ENCODE measurements around the gene GPER1.
"Not testable (repeated sequence)": the region's sequence is repeated elsewhere in the genome, so short reads cannot be mapped to it uniquely, and the experiment has no call there.

The GPER1 gene

DNA sequence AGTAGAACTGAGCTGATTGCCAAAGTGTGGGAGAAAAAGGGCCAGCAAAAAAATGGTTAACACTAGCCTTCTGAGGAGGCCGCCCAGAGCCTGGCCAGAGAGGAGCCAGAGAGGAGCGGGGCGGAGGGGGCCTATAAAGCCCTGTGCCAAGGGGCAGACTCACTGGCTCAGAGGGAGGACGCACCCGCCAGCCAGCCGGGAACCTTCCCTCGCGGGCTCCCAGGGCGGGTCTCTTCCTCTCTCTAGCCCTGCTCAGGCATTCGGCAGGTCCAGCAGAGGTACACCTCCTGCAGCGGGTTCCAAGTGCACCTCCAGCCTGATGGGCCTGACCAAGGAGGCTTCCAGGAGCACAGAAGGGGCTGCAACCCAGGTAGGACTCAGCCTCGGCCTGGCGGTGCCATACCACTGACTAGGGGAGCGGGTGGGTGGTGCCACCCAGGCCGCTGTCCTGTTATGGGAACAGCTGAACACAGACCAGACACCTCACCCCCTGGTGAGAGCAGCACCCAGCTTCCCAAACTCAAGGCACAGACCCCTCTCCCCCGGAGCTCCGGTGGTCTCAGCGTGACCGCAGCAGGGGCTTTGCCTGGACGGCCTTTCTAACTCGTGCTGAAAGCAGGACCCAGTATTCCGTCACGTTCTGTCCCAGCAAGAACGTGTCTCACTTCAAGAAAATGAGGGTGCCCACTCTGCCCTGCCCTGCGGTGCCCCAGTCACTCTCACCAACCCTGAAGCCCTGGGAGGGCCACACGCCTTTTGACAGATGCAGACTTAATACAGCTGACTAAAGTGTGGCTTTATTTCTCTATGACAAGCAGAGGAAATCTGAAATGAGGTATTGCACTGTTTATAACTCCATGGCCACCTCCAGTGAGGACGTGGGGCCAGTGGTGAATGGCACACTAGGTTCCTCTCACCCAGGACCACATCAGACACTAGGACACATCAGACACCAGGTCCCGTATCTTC is at the start of gene GPER1:
TSS of gene GPER1 (plus strand) at position 162 of the 969 bp plus-strand sequence. CDS start 3,616 bp downstream, outside the sequence.
- peak; percentile 80 for FAIRE-seq

GRCh38 chr7:1040233-1040632 is 47.7 kb upstream of the GPER1 start:
- not testable (repeated sequence) for FAIRE-seq

DNA sequence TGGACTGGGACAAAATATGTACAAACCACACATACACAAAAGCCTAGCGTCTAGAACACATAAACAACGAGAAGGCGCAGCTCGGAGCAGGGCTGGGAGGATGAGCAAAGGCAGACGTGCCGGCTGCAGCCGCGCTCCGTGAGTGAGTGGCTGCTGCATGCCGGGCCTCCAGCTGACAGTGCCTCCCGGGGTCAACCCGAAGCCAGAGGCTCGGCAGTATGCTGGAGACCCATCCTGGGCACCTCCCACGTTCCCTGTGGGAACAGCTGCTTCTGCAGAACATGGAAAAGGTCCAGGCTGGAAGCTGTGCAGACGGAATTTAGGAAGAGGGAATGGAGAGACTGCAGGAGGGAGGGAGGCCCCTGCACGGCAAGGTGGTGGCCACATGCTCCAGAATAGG is 47.1 kb upstream of the GPER1 start:
- FAIRE-seq: no peak

DNA sequence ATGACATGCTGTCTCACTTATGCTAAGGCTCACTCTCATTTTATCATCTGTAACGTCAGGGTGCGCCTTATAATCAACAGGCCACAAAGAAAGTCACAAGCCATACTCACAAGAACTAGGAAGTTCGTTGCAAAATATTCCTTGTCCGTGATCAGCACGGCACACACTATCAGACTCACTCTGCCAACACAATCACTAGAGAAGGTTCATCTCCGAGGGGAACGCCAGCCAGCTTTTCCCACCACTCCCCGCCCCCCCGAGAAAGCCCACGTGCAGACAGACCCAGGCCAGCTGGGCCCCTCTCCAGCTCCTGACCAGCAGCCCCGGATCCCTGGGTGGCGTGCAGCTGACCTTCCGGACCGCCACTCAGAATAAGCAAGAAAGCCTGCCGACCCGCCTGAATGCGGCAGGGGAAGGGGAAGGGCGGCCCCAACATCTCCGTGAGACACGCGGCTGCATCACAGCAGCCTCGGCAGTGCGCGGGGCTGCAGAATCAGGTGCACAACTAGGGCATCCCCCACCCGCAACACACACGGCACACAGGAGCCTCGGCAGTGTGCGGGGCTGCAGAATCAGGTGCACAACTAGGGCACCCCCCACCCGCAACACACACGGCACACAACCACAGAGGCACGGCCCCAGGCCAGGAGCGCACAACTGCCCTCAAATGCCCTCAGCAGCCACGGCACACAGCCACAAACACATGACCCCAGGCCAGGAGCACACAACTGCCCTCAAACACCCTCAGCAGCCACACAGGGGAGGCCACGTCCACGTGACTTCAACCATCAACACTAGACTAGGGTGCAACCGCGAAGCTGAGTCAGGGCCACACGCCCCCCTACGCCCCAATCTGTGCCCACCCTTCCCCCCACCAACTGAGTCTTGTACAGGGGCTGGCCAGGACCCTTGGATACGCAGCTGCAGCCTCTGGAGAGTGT is 46.1 kb upstream of the GPER1 start:
- FAIRE-seq: no peak

DNA sequence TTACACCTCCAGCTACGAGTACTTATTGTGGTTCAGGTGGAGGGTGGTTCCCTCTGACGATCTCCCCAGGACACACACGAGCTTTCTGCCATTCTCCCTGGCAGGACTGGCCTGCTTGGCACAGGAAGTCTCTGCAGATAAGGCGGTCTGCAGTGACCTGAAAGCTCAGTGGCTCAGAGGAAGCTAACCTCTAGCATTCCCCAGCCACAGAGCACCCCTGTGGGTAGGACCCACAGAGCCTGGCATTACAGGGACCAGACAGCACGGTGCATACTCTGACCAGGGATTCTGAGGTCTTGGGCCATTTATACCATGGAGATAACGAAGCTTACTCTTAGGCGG is 45.5 kb upstream of the GPER1 start:
- FAIRE-seq: no peak

GRCh38 chr7:1043552-1044188 is 44.2 kb upstream of the GPER1 start:
- FAIRE-seq: no peak

GRCh38 chr7:1044189-1045068 is 43.5 kb upstream of the GPER1 start, which contains the start of gene GPR146:
Gene GPR146 (plus strand): TSS chr7:1044546. CDS start chr7:1057516, 12,970 bp downstream.
- FAIRE-seq: peak; percentile 93

DNA sequence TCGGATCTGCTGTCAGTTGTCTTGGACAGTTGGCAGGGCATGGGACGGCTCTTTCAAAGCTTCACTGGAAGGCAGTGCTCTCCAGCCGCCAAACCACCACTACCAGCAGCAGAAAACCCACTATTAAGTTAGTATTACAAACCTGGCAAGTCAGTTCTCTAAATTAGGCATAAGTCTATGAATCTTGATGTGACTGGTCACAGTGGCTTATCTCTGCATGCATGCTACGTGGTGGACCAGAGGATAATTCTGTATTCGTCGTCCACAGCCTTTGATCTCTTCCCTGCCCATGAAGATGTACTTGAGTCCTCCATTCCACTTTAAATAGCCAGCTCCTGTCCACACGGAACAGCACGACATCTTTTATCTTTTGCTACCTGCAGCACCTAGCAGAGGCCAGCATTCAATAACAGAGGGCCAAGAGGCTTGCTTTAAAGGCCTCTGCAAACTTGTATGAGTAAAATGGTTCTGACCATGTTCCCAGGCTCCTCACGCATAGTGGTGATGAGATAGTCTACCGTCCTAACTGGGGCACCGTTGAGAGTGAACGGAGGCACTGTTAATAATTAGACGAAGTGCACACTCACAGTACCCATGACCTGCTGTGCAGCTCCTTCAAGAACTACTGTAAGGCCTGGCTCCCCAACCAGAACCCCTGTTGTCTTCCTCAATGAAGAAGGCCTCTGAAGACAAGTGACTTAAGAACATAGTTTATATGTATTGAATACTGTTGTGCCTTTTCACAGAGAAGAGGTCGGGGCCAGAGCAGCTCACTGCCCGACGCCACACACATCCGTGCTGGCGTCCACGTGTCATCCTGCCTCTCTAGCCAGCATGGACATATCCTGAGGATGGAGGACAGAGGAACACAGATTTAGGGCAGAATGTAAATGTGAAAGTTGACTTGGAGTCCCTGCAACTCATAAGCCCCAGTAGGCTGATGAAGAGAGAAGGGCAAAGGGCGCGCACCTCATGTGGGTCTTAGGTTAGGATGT is 42.5 kb upstream of the GPER1 start:
- no peak for FAIRE-seq

DNA sequence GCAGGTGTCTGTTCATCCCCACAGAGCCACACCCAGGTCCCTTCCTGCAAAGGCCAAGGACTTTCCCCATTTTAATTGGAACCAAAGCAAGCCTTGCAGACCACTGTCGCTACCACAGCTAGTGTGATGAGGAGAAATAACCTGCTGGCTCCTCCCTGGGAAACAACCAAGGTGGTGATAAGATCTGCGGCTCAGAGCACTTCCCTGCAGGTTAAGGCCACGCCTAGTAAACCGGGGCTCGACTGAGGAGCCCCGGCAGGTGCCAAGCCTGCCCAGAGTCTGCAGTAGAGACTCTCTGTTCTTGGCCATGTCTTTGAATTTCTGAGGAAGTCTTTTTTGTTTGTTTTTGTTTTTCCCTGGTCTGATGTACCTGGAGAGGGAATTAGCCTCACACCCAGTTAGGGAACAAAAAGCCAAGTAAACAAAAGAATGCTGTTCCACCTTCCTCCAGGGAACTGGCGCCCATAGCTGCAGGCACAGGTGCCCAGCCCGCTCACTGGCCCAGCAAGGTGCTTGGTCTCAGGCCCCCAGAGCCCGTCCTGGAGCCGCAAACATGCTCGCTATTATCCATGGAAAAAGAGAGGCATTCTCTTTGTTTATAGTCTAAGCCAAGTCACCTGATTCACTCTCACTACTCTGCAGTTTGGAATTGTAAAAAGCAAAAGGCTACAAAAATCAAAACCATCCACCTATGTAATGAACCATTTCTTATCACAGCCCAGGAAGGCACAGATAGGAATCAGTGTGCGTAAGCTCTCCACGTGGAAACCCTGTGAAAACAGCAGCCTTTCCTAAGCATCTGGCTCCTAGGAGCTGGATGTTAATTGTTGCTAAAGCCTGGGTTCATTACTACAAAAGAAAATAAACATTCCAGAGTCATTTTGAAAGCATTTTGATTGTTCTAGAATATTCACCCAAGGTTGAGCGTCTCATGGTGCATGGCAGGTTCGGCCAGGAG is 40.9 kb upstream of the GPER1 start:
- no peak for FAIRE-seq

DNA sequence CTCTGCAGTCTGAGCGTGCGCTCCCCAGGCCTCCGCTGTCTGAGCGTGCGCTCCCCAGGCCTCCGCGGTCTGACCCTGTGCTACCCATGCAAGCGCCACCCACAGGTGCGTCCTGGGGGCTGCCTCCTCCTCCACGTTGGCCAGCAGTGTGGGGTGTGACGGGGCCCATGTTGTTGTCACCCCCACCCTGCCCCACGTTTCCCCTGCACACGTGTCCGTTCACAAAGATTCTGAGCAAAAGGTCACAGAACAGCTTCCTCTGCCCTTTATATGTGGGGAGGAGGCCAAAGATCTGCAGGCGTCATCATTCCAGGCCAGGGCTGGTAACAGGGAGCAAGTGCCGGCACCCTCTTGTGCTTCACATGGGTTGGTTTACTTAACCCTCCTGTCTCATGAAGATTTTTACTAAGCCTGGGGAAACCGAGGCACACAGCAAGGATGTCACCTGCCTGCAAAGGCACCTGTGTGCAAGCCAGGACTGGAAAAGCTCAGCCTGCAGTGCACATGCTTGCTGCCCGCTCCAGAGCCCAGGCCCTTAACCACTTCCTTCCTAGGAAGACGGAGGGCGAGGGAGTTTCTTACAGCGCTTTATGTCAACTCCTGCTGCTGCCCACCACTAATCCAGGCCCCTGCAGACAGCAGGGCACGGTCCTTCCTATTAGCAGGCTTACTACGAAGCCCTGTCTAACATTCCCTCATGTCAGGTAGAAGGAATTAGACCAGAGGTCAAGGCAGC is 38.7 kb upstream of the GPER1 start:
- no peak for FAIRE-seq

DNA sequence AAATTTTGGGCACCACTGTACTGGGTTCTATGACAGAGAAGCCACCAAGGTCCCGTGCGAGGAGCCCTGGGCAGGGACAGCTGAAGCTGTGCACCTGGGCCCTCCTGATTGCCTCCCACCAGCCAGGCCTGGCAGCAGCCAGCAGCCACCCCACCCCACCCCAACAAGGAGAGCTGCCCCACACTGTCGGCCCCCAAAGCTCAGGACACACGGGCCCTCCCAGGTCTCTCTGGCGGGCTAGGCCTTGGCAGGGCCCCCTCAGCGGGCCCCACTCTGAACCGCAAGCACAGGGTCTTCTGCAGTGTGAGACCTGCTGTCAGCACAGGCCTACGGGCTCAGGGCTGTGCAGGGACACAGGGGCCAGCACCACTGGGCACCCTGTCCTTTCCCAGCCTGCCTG is 38.1 kb upstream of the GPER1 start:
- no peak for FAIRE-seq

GRCh38 chr7:1050254-1050906 is 37.5 kb upstream of the GPER1 start:
- FAIRE-seq: no peak

DNA sequence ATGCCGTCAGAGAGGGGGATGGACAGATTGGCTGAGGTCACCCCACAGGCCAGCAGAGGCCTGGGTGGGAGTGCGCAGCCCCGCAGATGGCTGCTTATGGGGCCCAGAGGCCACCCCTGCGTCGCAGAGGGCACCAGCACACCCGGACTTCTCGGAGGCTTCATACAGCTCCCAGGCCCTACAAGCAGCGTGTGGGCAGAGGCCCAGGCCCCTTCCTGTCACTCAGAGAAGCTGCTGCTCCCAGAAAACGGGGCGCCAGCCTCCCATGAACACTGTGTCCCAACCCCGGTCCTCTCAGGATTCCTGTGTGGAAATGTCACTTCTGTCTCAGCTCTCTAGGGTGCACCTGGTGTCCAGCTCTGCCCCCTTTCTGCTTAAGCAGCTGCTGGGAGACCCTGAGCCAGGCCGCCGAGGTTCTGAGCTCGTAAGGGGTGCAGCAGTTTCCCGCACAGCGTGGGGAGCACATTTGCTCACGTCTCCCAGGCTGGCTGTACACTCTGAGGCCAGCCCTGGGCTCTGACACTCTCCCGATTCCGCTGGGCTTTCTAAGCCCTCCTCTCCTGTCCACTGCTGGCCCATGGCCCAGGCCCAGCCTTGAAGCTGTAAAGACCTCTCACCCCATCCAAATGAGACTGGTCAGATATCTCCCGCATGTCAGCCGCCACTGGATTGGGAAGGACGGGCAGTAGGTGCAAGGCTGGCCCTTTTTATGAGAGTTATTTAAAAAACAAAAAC is 36.8 kb upstream of the GPER1 start:
- no peak for FAIRE-seq

DNA sequence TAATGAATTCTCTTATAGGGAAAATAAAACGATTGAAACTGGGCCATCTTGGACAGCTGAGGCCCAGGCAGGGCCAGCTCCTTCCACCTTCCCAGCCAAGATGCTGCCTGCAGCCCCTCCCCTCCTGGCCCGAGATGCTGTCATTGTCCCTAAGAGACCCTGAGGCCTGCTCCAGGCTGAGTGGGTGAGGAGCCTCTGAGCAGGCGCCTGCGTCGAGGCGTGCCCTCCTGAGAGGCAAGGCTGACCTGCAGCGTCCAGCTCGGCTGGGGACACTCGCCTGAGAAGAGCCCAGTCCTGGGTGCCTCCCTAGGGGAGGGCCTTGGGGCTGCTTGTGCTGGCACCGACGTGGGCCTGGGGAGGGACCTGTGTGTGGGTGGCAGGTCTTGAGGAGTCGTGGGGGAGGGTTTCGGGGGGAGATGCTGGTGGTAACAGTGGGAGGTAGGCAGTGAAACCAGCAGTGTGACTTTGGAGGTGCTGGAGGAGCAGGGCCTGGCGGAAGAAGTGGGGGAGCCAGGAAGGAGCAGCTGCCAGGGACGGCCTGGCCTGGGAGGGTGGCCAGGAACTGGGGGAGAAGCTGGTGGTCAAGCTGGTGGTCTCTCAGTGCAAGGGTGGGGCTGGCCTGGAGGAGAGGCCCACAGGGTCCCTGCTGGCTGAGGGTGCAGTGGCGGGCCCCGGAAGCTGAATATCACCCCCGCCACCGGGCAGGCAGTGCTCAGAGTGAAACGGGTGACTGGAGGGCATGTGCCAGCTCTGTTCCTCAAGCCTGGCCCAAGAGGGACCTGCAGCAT is 35.7 kb upstream of the GPER1 start:
- FAIRE-seq: no peak

GRCh38 chr7:1053002-1053411 is 34.9 kb upstream of the GPER1 start:
- FAIRE-seq: no peak

DNA sequence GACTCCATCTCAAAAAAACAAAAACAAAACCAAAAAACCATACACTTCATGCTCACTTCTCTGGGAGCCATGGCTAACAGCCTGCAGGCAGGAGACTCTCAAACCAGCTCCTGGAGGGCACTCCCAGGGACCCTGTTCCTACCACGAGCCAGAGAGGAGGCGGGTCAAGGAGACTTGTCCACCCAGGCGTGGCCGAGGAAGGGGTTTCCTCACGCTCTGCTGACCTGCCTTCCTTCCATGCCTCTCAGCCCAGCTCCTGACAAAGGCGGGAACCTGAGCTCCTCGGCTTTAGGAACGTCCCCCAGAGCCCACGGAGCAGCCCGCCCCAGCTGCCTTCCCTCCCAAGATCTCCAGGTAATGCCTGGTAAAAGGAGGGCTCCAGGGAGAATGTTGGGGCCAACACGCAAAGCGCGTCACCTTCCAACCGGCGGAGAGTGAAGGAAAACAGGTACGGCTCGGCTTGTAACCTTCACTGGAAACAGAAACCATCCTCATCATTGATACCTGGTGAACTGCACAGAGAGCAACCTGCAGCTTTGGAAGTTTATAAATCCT is 34.0 kb upstream of the GPER1 start:
- no peak for FAIRE-seq

All from G401.6 (cell line).